ENCODE results near the gene NSG1.

GRCh38 chr4:4421356-4421755 is 34.5 kb downstream of the NSG1 start:
- no peak for TF ChIP-seq CTCF (IDR thresholded peaks at IDR 0.05; ENCODE audit: insufficient read depth, low read depth, low read length)
- TF ChIP-seq EZH2 (IDR thresholded peaks at IDR 0.05; ENCODE audit: insufficient read depth, low read length) = no peak

Measured in astrocyte (in vitro differentiated cells and primary cell).